B cell (primary cell): ENCODE results near the gene SYNJ2. TPM values are rescaled to one million over a fixed set of nuclear protein-coding genes. Genes with fewer than 3 reads are reported as not detected.

Experiments used
- ATAC-seq: fragments of 200-7000 bp; cut with Tn5 transposase; one replicate; pipeline ENCODE4 v1.10.0; 2021; ENCODE audit warnings: low read depth, mild to moderate bottlenecking, moderate number of reproducible peaks, moderate library complexity
- CTCF ChIA-PET: fragments of 350-600 bp; sonication (Branson Sonifier 250); formaldehyde crosslinking; loops from one replicate; lab custom pipeline; 2021; ENCODE audit warnings: antibody characterized with exemption, inconsistent platforms; lab: Charles Lee
- POLR2A ChIA-PET: fragments of 350-600 bp; sonication (Branson Sonifier 250); formaldehyde crosslinking; loops from one replicate; lab custom pipeline; 2021; ENCODE audit warnings: antibody characterized with exemption; lab: Charles Lee
- DNase-seq: peaks from one replicate; pipeline ENCODE4 v3.0.0; 2013
- H2AFZ ChIP-seq: 2 replicates; pipeline ENCODE4 v1.6.1; 2012; ENCODE audit warnings: mild to moderate bottlenecking, low read depth, low read length; ENCODE audit not compliant: insufficient read depth, poor library complexity, severe bottlenecking
- H3K27ac ChIP-seq, 2 donors: 1 replicate in 1 of 2; 2 replicates in 1 of 2; pipeline ENCODE4 v1.5.1; 2012 to 2013; ENCODE audit warnings: low read length in 2 of 2, mild to moderate bottlenecking in 2 of 2, moderate library complexity in 1 of 2
- H3K27me3 ChIP-seq, 4 experiments: fragments of 200-600 bp in 1 of 4; sonication (generic) in 1 of 4; replicated peaks in 1 of 4; 1 replicate in 2 of 4; 2 replicates in 2 of 4; pipeline versions ENCODE4 v1.6.1 to v1.7.0; 2013 to 2016; ENCODE audit warnings: low read length in 3 of 4, mild to moderate bottlenecking in 2 of 4, mixed read lengths in 1 of 4, moderate library complexity in 1 of 4; ENCODE audit not compliant: insufficient read depth in 4 of 4, control insufficient read depth in 3 of 4; ENCODE audit errors: control extremely low read depth in 1 of 4
- H3K36me3 ChIP-seq, 2 experiments: replicated peaks in 1 of 2; 1 replicate in 1 of 2; 2 replicates in 1 of 2; pipeline versions ENCODE4 v1.6.1 to v1.7.1; 2013; ENCODE audit warnings: low read length in 1 of 2; ENCODE audit not compliant: insufficient read depth in 2 of 2, control insufficient read depth in 1 of 2; ENCODE audit errors: control extremely low read depth in 1 of 2, extremely low read depth in 1 of 2
- H3K4me1 ChIP-seq, 2 donors: fragments of 200-600 bp in 1 of 2; sonication (generic) in 1 of 2; 1 replicate in 1 of 2; 2 replicates in 1 of 2; pipeline versions ENCODE4 v1.5.1 to v1.6.1; 2013 to 2017; ENCODE audit warnings: low read length in 2 of 2; ENCODE audit not compliant: control insufficient read depth in 2 of 2, insufficient read depth in 2 of 2
- H3K4me2 ChIP-seq: replicated peaks from 2 replicates; pipeline ENCODE3; 2012; ENCODE audit warnings: mild to moderate bottlenecking, low read depth, low read length; ENCODE audit not compliant: poor library complexity, severe bottlenecking
- H3K4me3 ChIP-seq, 5 experiments: fragments of 200-600 bp in 1 of 5; sonication (generic) in 1 of 5; 1 replicate in 3 of 5; 2 replicates in 2 of 5; pipeline versions ENCODE4 v1.5.1 to v1.7.0; 2011 to 2016; ENCODE audit warnings: low read length in 4 of 5, mild to moderate bottlenecking in 4 of 5, low read depth in 2 of 5, control low read depth in 1 of 5, moderate library complexity in 1 of 5; ENCODE audit not compliant: insufficient read depth in 1 of 5; ENCODE audit errors: control extremely low read depth in 1 of 5, extremely low read depth in 1 of 5
- H3K79me2 ChIP-seq: fragments of 200-600 bp; sonication (generic); one replicate; pipeline ENCODE4 v1.6.0; 2016; ENCODE audit warnings: low read length; ENCODE audit not compliant: control insufficient read depth, insufficient read depth
- H3K9ac ChIP-seq: fragments of 200-600 bp; sonication (generic); 2 replicates; pipeline ENCODE4 v1.6.1; 2017; ENCODE audit warnings: mild to moderate bottlenecking, low read length, moderate library complexity
- H3K9me3 ChIP-seq, 3 donors: one replicate each; pipeline versions ENCODE4 v1.6.1 to v1.7.1; 2013; ENCODE audit warnings: low read length in 2 of 3; ENCODE audit not compliant: control insufficient read depth in 2 of 3, insufficient read depth in 1 of 3; ENCODE audit errors: control extremely low read depth in 1 of 3
- H4K20me1 ChIP-seq: 2 replicates; pipeline ENCODE4 v1.6.0; 2012; ENCODE audit warnings: mild to moderate bottlenecking, low read length; ENCODE audit not compliant: insufficient read depth, control insufficient read depth, poor library complexity, severe bottlenecking
- H3K27ac Mint-ChIP-seq: one replicate; pipeline ENCODE4 v1.8.0; 2021; ENCODE audit warnings: mixed read lengths
- H3K27me3 Mint-ChIP-seq: one replicate; pipeline ENCODE4 v1.8.0; 2021; ENCODE audit warnings: mixed read lengths
- H3K4me1 Mint-ChIP-seq: one replicate; pipeline ENCODE4 v1.8.0; 2021; ENCODE audit warnings: mixed read lengths
- H3K4me3 Mint-ChIP-seq: one replicate; pipeline ENCODE4 v1.8.0; 2021; ENCODE audit warnings: mixed read lengths
- H3K9me3 Mint-ChIP-seq: one replicate; pipeline ENCODE4 v1.8.0; 2022; ENCODE audit warnings: mixed read lengths; ENCODE audit not compliant: insufficient read depth
- EZH2 ChIP-seq: IDR thresholded peaks from 2 replicates; pipeline ENCODE4 v1.6.1; 2012; ENCODE audit warnings: borderline replicate concordance, low read depth, mild to moderate bottlenecking, moderate library complexity, low read length; ENCODE audit not compliant: insufficient read depth, poor library complexity, severe bottlenecking
- WGBS: methylation state at CpG from one replicate; pipeline ENCODE4 v1.1.5; 2013; ENCODE audit warnings: missing lambda C conversion rate; ENCODE audit not compliant: insufficient coverage; 5-methylcytosine and 5-hydroxymethylcytosine counted together
- intact Hi-C: fragments of 100-400 bp; cut with micrococcal nuclease; formaldehyde crosslinking; loops from one replicate; pipeline ENCODE4 v1.10.0; 2022
- polyA plus RNA-seq: library from polyadenylated mRNA; depleted of rRNA; stranded (reverse); fragments of >200 nt; gene quantifications from 2 replicates; pipeline ENCODE4 v1.2.3, GENCODE V29; 2012
- total RNA-seq, 2 donors: library from RNA; stranded (reverse); fragments of 120-200 nt in 1 of 2; gene quantifications; 1 replicate in 1 of 2; 2 replicates in 1 of 2; pipeline versions ENCODE4 v1.2.3 to v1.2.4, GENCODE V29; 2013 to 2022
- TF ChIP-seq, protein P1 (sequence below): fragments of 200-600 bp; IDR thresholded peaks from one replicate; pipeline ENCODE4 v1.8.0; 2022; ENCODE audit warnings: antibody characterized with exemption, mild to moderate bottlenecking

The SYNJ2 gene
- total and polyA plus RNA-seq, 2 donors (not counting 1 experiment from before 2014, with no cell fraction given) = 5.2 to 11.4 TPM

GRCh38 chr6:158124288-158124687, 142.6 kb downstream of the SYNJ2 start:
- no peak overlapping the region for H3K4me2 ChIP-seq
- WGBS = no CpG with 5 or more reads among the region's 1 CpG
- H3K4me3 ChIP-seq = no peak overlapping the region
- H2AFZ ChIP-seq = no peak overlapping the region
- DNase-seq = no peak
- H4K20me1 ChIP-seq = no peaks in the 10 kb centered on the region
- intact Hi-C loops = no loop called here
- ChIA-PET CTCF (no interaction called here), POLR2A (no interaction called here)
- H3K4me1 Mint-ChIP-seq = no peaks in the 10 kb centered on the region
- H3K9ac ChIP-seq = no peak overlapping the region
- TF ChIP-seq, protein P1, sequence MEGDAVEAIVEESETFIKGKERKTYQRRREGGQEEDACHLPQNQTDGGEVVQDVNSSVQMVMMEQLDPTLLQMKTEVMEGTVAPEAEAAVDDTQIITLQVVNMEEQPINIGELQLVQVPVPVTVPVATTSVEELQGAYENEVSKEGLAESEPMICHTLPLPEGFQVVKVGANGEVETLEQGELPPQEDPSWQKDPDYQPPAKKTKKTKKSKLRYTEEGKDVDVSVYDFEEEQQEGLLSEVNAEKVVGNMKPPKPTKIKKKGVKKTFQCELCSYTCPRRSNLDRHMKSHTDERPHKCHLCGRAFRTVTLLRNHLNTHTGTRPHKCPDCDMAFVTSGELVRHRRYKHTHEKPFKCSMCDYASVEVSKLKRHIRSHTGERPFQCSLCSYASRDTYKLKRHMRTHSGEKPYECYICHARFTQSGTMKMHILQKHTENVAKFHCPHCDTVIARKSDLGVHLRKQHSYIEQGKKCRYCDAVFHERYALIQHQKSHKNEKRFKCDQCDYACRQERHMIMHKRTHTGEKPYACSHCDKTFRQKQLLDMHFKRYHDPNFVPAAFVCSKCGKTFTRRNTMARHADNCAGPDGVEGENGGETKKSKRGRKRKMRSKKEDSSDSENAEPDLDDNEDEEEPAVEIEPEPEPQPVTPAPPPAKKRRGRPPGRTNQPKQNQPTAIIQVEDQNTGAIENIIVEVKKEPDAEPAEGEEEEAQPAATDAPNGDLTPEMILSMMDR = no peak
- no peak for TF ChIP-seq EZH2
- no peaks in the 10 kb centered on the region for H3K4me1 ChIP-seq
- no peaks in the 10 kb centered on the region for H3K9me3 ChIP-seq
- no peak overlapping the region for H3K4me3 Mint-ChIP-seq
- H3K79me2 ChIP-seq = no peaks in the 10 kb centered on the region
- H3K27me3 ChIP-seq = no peaks in the 10 kb centered on the region
- no peaks in the 10 kb centered on the region for H3K36me3 ChIP-seq
- no peak overlapping the region for H3K27ac Mint-ChIP-seq
- no peaks in the 10 kb centered on the region for H3K9me3 Mint-ChIP-seq
- no peak for ATAC-seq
- no peak overlapping the region for H3K27ac ChIP-seq
- H3K27me3 Mint-ChIP-seq = no peaks in the 10 kb centered on the region

GRCh38 chr6:158125271-158125670, 143.6 kb downstream of the SYNJ2 start:
- Histone ChIP-seq H3K4me1 (no peaks in the 10 kb centered on the region), H3K27me3 (no peaks in the 10 kb centered on the region), H3K4me2 (no peak overlapping the region), H3K27ac (no peak overlapping the region), H4K20me1 (no peaks in the 10 kb centered on the region), H3K9me3 (no peaks in the 10 kb centered on the region), H3K36me3 (no peaks in the 10 kb centered on the region), H3K9ac (no peak overlapping the region), H3K79me2 (no peaks in the 10 kb centered on the region), H3K4me3 (no peak overlapping the region), H2AFZ (no peak overlapping the region)
- TF ChIP-seq, protein P1 = no peak
- Mint-ChIP-seq H3K27me3 (no peaks in the 10 kb centered on the region), H3K4me1 (no peaks in the 10 kb centered on the region), H3K27ac (no peak overlapping the region), H3K9me3 (no peaks in the 10 kb centered on the region), H3K4me3 (no peak overlapping the region)
- ChIA-PET CTCF (no interaction called here), POLR2A (no interaction called here)
- DNase-seq (no peak), ATAC-seq (no peak)
- 100% methylated on average over 1 of the region's 2 CpGs for WGBS
- intact Hi-C loops = no loop called here
